K562 (cell line): ENCODE results near the gene PLEKHO1. TPM values are rescaled to one million over a fixed set of nuclear protein-coding genes. Genes with fewer than 3 reads are reported as not detected.

ENCODE experiments used
- ATAC-seq: fragments of 200-7000 bp; cut with Tn5 transposase; 3 replicates; pipeline ENCODE4 v1.9.1; 2020; ENCODE audit warnings: moderate library complexity
- BruUV-seq: library from RNA; stranded (reverse); fragments of 400-500 nt; replicated peaks from 2 replicates; lab custom pipeline; 2021; lab: Mats Ljungman, UMichigan
- CTCF ChIA-PET: fragments of 300-600 bp; formaldehyde crosslinking; extraction: SDS; loops from one replicate; lab custom pipeline; 2021; ENCODE audit warnings: low intra/inter-chr PET ratio; lab: Yijun Ruan, JAX
- POLR2A ChIA-PET: fragments of 300-600, 350-650 bp; sonication (Branson Sonifier 250); formaldehyde crosslinking; extraction: SDS; loops from one replicate; lab custom pipeline; 2021; ENCODE audit warnings: antibody characterized with exemption, inconsistent platforms; lab: Yijun Ruan, JAX
- DNase-seq, 4 experiments: peaks; one replicate each; pipeline versions ENCODE4 v3.0.0 to v3.0.0-alpha.2; 2011 to 2018; ENCODE audit warnings: low spot score in 3 of 4, mixed read lengths in 3 of 4; ENCODE audit errors: extremely low read depth in 1 of 4
- FAIRE-seq: peaks from 2 replicates; lab custom pipeline; 2011; peaks lifted over from hg19 to GRCh38; lab: Jason Lieb, UNC
- H2AFZ ChIP-seq: 2 replicates; pipeline ENCODE4 v1.6.0; 2011; ENCODE audit warnings: low read depth, low read length, control low read depth, inconsistent platforms
- H3K27ac ChIP-seq: fragments of 200-600 bp; 3 replicates; pipeline ENCODE4 v1.8.0; 2011; ENCODE audit warnings: low read depth, mild to moderate bottlenecking, control low read depth, inconsistent platforms, low read length, moderate library complexity, mixed read lengths; ENCODE audit errors: extremely low read depth
- H3K27me3 ChIP-seq, 2 experiments: fragments of 300-600 bp in 1 of 2; 2 replicates in 1 of 2; 3 replicates in 1 of 2; pipeline versions ENCODE4 v1.6.0 to v1.8.0; 2011; ENCODE audit warnings: inconsistent platforms in 2 of 2, low read length in 2 of 2, mild to moderate bottlenecking in 1 of 2, mixed read lengths in 1 of 2, moderate library complexity in 1 of 2; ENCODE audit not compliant: control insufficient read depth in 2 of 2, insufficient read depth in 2 of 2
- H3K36me3 ChIP-seq: fragments of 300-600 bp; 3 replicates; pipeline ENCODE4 v1.8.0; 2011; ENCODE audit warnings: mild to moderate bottlenecking, low read length, inconsistent platforms; ENCODE audit not compliant: control insufficient read depth, insufficient read depth
- H3K4me1 ChIP-seq, 2 experiments: fragments of 200-600 bp in 1 of 2; replicated peaks in 1 of 2; 2 replicates in 1 of 2; 3 replicates in 1 of 2; pipeline versions ENCODE4 v1.5.1 to v1.8.0; 2011; ENCODE audit warnings: inconsistent platforms in 2 of 2, low read length in 2 of 2, mild to moderate bottlenecking in 1 of 2, mixed read lengths in 1 of 2, moderate library complexity in 1 of 2; ENCODE audit not compliant: control insufficient read depth in 2 of 2, insufficient read depth in 2 of 2
- H3K4me2 ChIP-seq: 2 replicates; pipeline ENCODE4 v1.6.1; 2011; ENCODE audit warnings: low read length, control low read depth, inconsistent platforms, mixed read lengths; ENCODE audit not compliant: insufficient read depth
- H3K4me3 ChIP-seq: fragments of 200-600 bp; sonication (generic), shearing (Covaris generic); 2 replicates; pipeline ENCODE4 v1.5.1; 2016; ENCODE audit warnings: control low read depth, inconsistent platforms
- H3K79me2 ChIP-seq: fragments of 200-600 bp; 3 replicates; pipeline ENCODE4 v1.8.0; 2011; ENCODE audit warnings: low read length, inconsistent platforms; ENCODE audit not compliant: control insufficient read depth, insufficient read depth
- H3K9ac ChIP-seq, 2 experiments: 2 replicates each; pipeline versions ENCODE4 v1.6.0 to v1.6.1; 2011; ENCODE audit warnings: low read depth in 2 of 2, low read length in 2 of 2, control low read depth in 1 of 2, inconsistent platforms in 1 of 2, mild to moderate bottlenecking in 1 of 2, mixed read lengths in 1 of 2; ENCODE audit not compliant: insufficient read depth in 1 of 2
- H3K9me1 ChIP-seq: one replicate; pipeline ENCODE4 v1.6.0; 2011; ENCODE audit warnings: inconsistent platforms, mild to moderate bottlenecking, low read length, moderate library complexity; ENCODE audit not compliant: control insufficient read depth, insufficient read depth
- H3K9me3 ChIP-seq: replicated peaks from 2 replicates; pipeline ENCODE4 v1.5.1; 2011; ENCODE audit warnings: low read depth, low read length, inconsistent platforms; ENCODE audit not compliant: control insufficient read depth, insufficient read depth
- H4K20me1 ChIP-seq: replicated peaks from 2 replicates; pipeline ENCODE4 v1.6.1; 2011; ENCODE audit warnings: low read length, inconsistent platforms, mixed read lengths; ENCODE audit not compliant: control insufficient read depth, insufficient read depth
- ATF6 ChIP-seq: sonication (generic); formaldehyde crosslinking; IDR thresholded peaks from 2 replicates; pipeline ENCODE4 v1.4.0; 2020; ENCODE audit warnings: mild to moderate bottlenecking, missing genetic modification reagents
- CEBPB ChIP-seq: fragments of 450-650 bp; IDR thresholded peaks from 2 replicates; pipeline ENCODE4 v1.6.1; 2016; ENCODE audit warnings: missing genetic modification characterization, missing compliant biosample characterization
- POLR2AphosphoS2 ChIP-seq: IDR thresholded peaks from 2 replicates; pipeline ENCODE4 v1.6.1; 2012; ENCODE audit warnings: low read length, improper control_type of control experiment
- RBM34 ChIP-seq: fragments of 200-400 bp; formaldehyde crosslinking; IDR thresholded peaks from 2 replicates; pipeline ENCODE4 v1.6.1; 2018; ENCODE audit warnings: low read length, borderline replicate concordance; ENCODE audit not compliant: insufficient read depth
- WGBS: fragments of 100-300 bp; shearing (Covaris generic); methylation state at CpG from one replicate; pipeline ENCODE4 v1.1.6; 2016; ENCODE audit warnings: low coverage, mixed read lengths; ENCODE audit not compliant: insufficient coverage; ENCODE audit errors: missing lambda C conversion rate; 5-methylcytosine and 5-hydroxymethylcytosine counted together
- in situ Hi-C: fragments of 300-500 bp; cut with MboI; formaldehyde crosslinking; loops from 4 replicates; pipeline ENCODE4 v1.15.0; 2018; ENCODE audit warnings: inconsistent platforms, mixed read lengths
- intact Hi-C: fragments of 100-400 bp; cut with micrococcal nuclease; formaldehyde crosslinking; loops from 2 replicates; pipeline ENCODE4 v1.14.2; 2022
- polyA plus RNA-seq, 8 experiments: library from polyadenylated mRNA; depleted of rRNA in 4 of 8; stranded (reverse) in 5 of 8; unstranded in 3 of 8; fragments of >200 nt; fragmentation: Nextera tagmentation in 2 of 8; fragmentation: Illumina TruSeq in 1 of 8; extraction: Ambion mirVana in 2 of 8; extraction: Trizol in 1 of 8; gene quantifications; 2 replicates each; pipeline versions ENCODE4 v1.2.1 to v1.2.3, GENCODE V29; 2011 to 2014; ENCODE audit warnings: inconsistent platforms in 1 of 8, missing spikeins in 1 of 8
- total RNA-seq, 7 experiments: library from RNA; depleted of rRNA in 6 of 7; stranded (reverse); fragments of >200 nt in 6 of 7; fragmentation: Illumina TruSeq in 2 of 7; extraction: Trizol in 2 of 7; gene quantifications; 2 replicates each; pipeline versions ENCODE4 v1.2.1 to v1.2.3, GENCODE V29; 2011 to 2021; ENCODE audit warnings: low replicate concordance in 1 of 7

PLEKHO1 gene
- total and polyA plus RNA-seq, 9 of the 15 experiments (the other 6 are each of a cell fraction or from before 2014, with no cell fraction given) = 0.39 to 16.2 (median 9.6) TPM

GRCh38 chr1:150173141-150173585 is 23.4 kb downstream of the PLEKHO1 start (continued):
- TF ChIP-seq ATF6 (CRISPR knock-in tag) = no peak

GRCh38 chr1:150176593-150176992 is 26.9 kb downstream of the PLEKHO1 start:
- no peak for FAIRE-seq
- Histone ChIP-seq H3K9me1 (no peaks in the 10 kb centered on the region), H3K4me2 (no peak overlapping the region), H3K9ac (no peak overlapping the region), H3K9me3 (no peaks in the 10 kb centered on the region), H3K36me3 (no peaks in the 10 kb centered on the region), H3K27me3 (no peaks in the 10 kb centered on the region), H3K4me1 (peaks cover 0 to 6% of the 10 kb centered on the region in 2 experiments; a peak in 3 of 5 replicates), H3K79me2 (no peaks in the 10 kb centered on the region), H3K27ac (no peak overlapping the region), H2AFZ (no peak overlapping the region), H3K4me3 (no peak overlapping the region), H4K20me1 (no peaks in the 10 kb centered on the region)
- no TSS peak for BruUV-seq
- ChIA-PET POLR2A (interaction anchor here (1.2 kb wide), 1 partner anchor 11 kb away, joined by 3 read pairs; no protein-coding TSS in a partner anchor), CTCF (no interaction called here)
- WGBS = 92% methylated on average over 3 of the region's 3 CpGs
- intact Hi-C loops (no loop called here), in situ Hi-C loops (no loop called here)
- ATAC-seq = no peak
- DNase-seq = no peak
- TF ChIP-seq RBM34 (no peak), CEBPB (tag) (peak; percentile 49), POLR2AphosphoS2 (no peak)
